Spinal cord (tissue), 10 donors: Measurements from ENCODE around the gene SOCS7. TPM values are rescaled to one million over a fixed set of nuclear protein-coding genes. Genes with fewer than 3 reads are reported as not detected.
"Not testable (repeated sequence)": the region's sequence is repeated elsewhere in the genome, so short reads cannot be mapped to it uniquely, and the experiment has no call there.

Source experiments
- DNase-seq, 6 donors: peaks; one replicate each; pipeline versions ENCODE4 v3.0.0 to v3.0.0-alpha.2; 2013 to 2015; ENCODE audit warnings: low spot score in 6 of 6, low read depth in 4 of 6
- H3K27ac ChIP-seq: one replicate; pipeline ENCODE4 v1.5.1; 2013; ENCODE audit warnings: low read depth, low read length, control low read depth
- H3K27me3 ChIP-seq: one replicate; pipeline ENCODE4 v1.6.1; 2013; ENCODE audit warnings: low read length; ENCODE audit not compliant: control insufficient read depth, insufficient read depth
- H3K36me3 ChIP-seq: one replicate; pipeline ENCODE4 v1.6.1; 2013; ENCODE audit warnings: low read length; ENCODE audit not compliant: control insufficient read depth, insufficient read depth
- H3K4me1 ChIP-seq: one replicate; pipeline ENCODE4 v1.6.1; 2013; ENCODE audit warnings: low read length; ENCODE audit not compliant: control insufficient read depth, insufficient read depth
- H3K4me3 ChIP-seq: one replicate; pipeline ENCODE4 v1.5.1; 2013; ENCODE audit warnings: low read depth, low read length, control low read depth
- H3K9me3 ChIP-seq: one replicate; pipeline ENCODE4 v1.6.1; 2013; ENCODE audit warnings: low read length; ENCODE audit not compliant: control insufficient read depth, insufficient read depth
- WGBS: methylation state at CpG from one replicate; pipeline ENCODE4 v1.1.5; 2013; ENCODE audit warnings: missing lambda C conversion rate; ENCODE audit not compliant: insufficient coverage; 5-methylcytosine and 5-hydroxymethylcytosine counted together
- polyA plus RNA-seq, 2 donors: library from polyadenylated mRNA; unstranded; fragments of 120-200 nt; gene quantifications; one replicate each; pipeline ENCODE4 v1.2.1, GENCODE V29; 2013; ENCODE audit not compliant: insufficient read length in 2 of 2
- total RNA-seq, 2 donors: library from RNA; depleted of rRNA in 1 of 2; stranded (reverse); fragments of 120-200 nt in 1 of 2; fragments of >200 nt in 1 of 2; gene quantifications; one replicate each; pipeline versions ENCODE4 v1.2.3 to v1.2.4, GENCODE V29; 2013 to 2014
- donor health status: healthy.

SOCS7 gene
- total and polyA plus RNA-seq, 4 donors, result 22.2 to 33.4 (median 28.7) TPM

DNA sequence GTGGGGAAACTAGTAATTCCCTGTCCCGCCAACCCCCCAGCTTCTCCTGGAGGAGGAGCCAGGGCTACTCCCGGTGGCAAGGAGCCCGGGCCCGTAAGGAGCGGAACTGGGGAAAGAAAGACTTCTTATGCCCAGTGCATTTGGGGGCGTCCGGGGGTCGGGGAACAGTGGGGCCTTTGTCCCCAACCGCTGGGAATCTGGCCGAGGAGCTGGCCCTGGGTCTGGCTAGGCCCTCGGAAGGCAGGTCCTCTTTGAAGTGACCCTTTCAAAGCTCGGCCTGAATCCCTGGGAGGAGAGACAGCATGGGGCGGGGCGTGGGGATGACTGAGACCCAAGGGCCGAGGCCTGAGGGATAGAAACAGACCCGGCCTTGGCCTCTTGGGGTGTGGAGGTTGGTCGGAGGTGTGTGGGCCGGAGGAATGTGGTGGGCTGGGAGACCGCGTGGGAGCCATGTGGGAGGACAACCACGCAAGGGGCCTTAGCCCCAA is 82.6 kb downstream of the SOCS7 start:
- H3K36me3 ChIP-seq, result peaks cover 36% of the 10 kb centered on the region
- peaks cover 76% of the 10 kb centered on the region for H3K4me1 ChIP-seq
- no peaks in the 10 kb centered on the region for H3K27me3 ChIP-seq
- 40% methylated on average over 20 of the region's 21 CpGs for WGBS
- no peaks in the 10 kb centered on the region for H3K9me3 ChIP-seq
- peak overlapping the region; percentile 72 for H3K27ac ChIP-seq
- DNase-seq, result peak in 2 of 6 donors; percentile 61 to 81
- H3K4me3 ChIP-seq, result no peak overlapping the region

DNA sequence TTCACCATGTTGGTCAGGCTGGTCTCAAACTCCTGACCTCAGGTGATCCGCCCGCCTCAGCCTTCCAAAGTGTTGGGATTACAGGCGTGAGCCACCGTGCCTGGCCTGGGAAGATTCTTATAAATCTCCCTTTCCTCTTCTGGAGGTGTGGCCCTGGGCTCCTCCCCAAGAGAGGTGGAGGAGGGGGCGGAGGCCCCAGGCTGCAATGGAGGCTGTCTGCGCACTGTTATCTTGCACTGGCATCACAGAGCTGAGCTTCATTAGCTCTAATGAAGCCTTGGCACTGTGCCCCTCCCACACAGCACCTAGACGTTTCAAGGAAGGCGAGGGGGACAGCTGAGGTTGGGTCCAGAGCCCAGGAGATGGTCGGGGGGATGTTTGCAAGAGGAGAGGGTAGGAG is 84.2 kb downstream of the SOCS7 start:
- DNase-seq, result no peak
- Histone ChIP-seq H3K27me3 (no peaks in the 10 kb centered on the region), H3K27ac (no peak overlapping the region), H3K9me3 (no peaks in the 10 kb centered on the region), H3K4me3 (no peak overlapping the region), H3K4me1 (peaks cover 71% of the 10 kb centered on the region), H3K36me3 (peaks cover 40% of the 10 kb centered on the region)
- WGBS, result 87% methylated on average over 3 of the region's 9 CpGs

DNA sequence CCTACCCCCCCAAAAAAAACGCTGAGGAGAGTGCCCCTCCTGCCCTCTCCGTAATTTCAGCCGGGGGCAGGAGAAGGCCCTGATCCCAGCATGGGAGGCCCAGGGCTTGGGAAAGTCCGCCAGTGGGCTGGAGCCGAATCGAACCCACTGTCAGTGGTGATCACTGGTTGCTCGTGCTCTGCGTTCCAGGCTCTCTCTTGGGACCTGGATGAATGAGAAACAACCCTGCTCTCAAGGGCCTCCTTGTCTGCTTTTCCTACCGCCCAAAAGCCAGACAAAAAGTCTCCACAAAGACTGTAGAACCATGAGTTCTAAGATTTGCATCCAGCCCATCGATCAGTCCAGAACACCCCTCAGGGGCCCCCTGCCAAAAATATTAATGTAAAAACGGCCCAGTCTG is 84.7 kb downstream of the SOCS7 start:
- Histone ChIP-seq H3K27me3 (no peaks in the 10 kb centered on the region), H3K27ac (peak overlapping the region; percentile 52), H3K9me3 (no peaks in the 10 kb centered on the region), H3K4me1 (peaks cover 72% of the 10 kb centered on the region), H3K36me3 (peaks cover 45% of the 10 kb centered on the region), H3K4me3 (no peak overlapping the region)
- DNase-seq, result no peak
- 45% methylated on average over 9 of the region's 11 CpGs for WGBS

DNA sequence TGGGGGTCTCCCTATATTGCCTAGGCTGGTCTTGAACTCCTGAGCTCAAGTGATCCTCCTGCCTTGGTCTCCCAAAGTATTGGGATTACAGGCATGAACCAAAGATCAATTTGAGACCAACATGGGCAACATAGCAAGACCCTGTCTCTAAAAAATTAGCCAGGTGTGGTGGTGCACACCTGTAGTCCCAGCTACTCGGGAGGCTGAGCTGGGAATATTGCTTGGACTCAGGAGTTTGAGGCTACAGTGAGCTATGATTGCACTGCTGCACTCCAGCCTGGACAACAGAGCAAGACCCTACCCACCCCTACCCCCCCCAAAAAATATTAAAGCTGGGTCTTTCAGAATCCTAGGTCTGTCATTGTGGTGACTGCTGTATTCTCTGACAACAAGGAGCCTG is 85.7 kb downstream of the SOCS7 start:
- H3K4me1 ChIP-seq, result peaks cover 70% of the 10 kb centered on the region
- not testable (repeated sequence) for H3K27ac ChIP-seq, H3K4me3 ChIP-seq, H3K9me3 ChIP-seq, DNase-seq, H3K27me3 ChIP-seq
- peaks cover 41% of the 10 kb centered on the region for H3K36me3 ChIP-seq
- no CpG with 5 or more reads among the region's 1 CpG for WGBS

DNA sequence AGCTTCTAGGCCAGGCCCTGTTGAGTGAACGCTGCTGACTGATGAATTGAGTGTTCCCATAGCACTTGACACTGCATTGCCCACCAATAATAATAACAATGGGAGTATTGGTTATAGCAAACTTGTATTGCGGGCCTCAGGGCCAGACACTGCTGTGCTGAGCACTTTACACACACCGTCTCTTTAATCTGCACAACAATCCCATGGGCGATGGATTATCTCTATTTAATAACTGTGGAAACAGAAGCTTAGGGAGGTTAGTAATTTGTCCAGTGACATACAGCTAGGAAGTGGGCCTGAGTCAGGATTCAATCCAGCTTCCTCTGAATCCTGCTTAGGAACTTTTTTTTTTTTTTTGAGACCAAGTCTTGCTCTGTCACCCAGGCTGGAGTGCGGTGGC is 87.8 kb downstream of the SOCS7 start:
- no peaks in the 10 kb centered on the region for H3K27me3 ChIP-seq
- WGBS, result no CpG with 5 or more reads among the region's 5 CpGs
- no peak overlapping the region for H3K4me3 ChIP-seq
- peaks cover 40% of the 10 kb centered on the region for H3K36me3 ChIP-seq
- DNase-seq, result no peak
- peaks cover 69% of the 10 kb centered on the region for H3K4me1 ChIP-seq
- no peaks in the 10 kb centered on the region for H3K9me3 ChIP-seq
- H3K27ac ChIP-seq, result no peak overlapping the region

DNA sequence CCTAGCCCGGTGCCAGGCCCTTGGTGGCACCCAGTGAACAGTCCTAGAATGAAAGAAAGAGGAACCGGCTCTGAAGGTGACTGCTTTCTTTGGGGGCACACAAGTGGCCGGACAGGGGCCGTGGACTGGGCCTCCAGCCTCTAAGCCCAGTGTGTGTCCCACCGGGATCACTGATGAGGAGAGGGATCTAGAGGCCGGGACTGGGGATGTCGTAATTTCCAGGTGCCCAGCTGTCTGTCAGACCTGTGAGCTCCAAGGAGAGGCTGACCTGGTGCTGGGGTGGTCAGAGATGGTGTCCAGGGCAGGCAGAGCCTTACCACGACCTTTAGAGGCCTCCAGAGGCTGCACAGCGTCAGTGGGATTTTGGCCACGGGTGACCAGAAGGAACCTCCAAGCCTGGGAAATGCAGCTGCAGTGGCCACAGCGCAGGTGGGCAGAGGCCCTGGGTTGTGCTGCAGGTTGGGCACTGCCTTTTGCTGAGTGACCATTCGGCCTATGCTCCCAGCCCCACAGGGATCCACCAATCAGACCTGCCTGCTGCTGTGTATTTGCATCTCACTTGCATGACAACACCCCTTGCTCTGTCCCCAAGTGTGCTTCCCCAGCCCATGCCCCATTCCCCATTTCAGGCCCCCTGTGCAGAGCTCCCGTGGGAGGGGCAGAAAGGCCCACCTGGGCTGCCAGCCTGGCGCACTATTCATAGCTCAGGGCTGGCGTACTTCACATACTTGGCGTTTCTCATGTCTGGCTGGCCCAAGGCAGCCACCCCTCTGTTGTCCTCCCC is 89.2 kb downstream of the SOCS7 start:
- Histone ChIP-seq H3K4me3 (no peak overlapping the region), H3K27me3 (no peaks in the 10 kb centered on the region), H3K4me1 (peaks cover 58% of the 10 kb centered on the region), H3K9me3 (no peaks in the 10 kb centered on the region), H3K27ac (peak overlapping the region; percentile 1), H3K36me3 (peaks cover 35% of the 10 kb centered on the region)
- no peak for DNase-seq
- WGBS, result 61% methylated on average over 16 of the region's 16 CpGs

DNA sequence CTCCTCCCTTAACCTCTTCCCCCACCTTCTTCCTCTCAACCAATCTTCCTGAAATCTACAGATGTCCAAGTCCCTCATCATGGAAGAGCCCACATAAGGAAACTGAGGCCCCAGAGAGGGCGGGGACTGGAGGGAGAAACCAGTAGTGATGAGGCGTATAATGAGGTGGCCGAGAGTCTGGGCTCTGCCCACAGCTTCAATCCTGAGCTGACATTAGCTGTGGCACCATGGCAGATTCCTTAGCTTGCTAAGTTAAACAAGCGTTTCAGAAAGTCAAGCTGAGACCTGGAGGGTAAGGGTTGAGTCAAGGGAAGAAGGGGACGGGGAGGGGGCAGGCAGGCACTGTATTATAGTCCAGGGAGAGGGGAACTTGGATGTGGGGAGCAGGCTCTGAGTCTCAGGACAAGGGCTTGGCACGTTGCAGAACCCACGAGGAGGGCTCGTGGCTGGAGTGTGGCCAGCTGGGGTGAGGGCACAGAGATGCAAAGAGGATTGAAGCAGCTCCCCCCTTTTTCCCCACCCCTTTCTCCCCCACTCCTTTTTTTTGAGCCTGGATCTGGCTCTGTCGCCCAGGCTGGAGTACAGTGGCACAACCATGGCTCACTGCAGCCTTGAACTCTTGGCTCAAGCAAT is 89.9 kb downstream of the SOCS7 start:
- DNase-seq, result no peak
- Histone ChIP-seq H3K27me3 (no peaks in the 10 kb centered on the region), H3K27ac (peak overlapping the region; percentile 1), H3K9me3 (no peaks in the 10 kb centered on the region), H3K4me3 (no peak overlapping the region), H3K36me3 (peaks cover 33% of the 10 kb centered on the region), H3K4me1 (peaks cover 50% of the 10 kb centered on the region)
- WGBS, result 61% methylated on average over 6 of the region's 9 CpGs

DNA sequence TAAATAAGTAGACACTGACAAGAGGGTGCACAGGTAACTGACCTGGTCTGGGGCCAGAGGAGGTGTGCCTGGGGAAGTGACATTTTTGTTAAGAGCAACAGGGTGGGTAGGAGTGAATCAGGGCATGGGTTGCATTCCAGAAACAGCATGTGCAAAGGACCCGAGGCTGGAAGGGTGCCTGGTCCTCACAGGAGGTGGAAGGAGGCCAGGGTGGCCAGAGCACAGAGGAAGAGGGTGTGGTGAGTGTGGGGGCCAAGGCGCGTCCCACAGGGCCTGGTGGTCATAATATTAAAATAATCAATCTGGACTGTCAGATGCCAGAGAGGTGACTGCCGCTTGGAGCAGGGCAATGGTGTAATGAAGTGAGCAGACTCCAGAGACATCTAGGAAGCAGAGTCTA is 90.9 kb downstream of the SOCS7 start:
- Histone ChIP-seq H3K36me3 (peaks cover 28% of the 10 kb centered on the region), H3K27ac (no peak overlapping the region), H3K27me3 (no peaks in the 10 kb centered on the region), H3K4me3 (no peak overlapping the region), H3K4me1 (peaks cover 53% of the 10 kb centered on the region), H3K9me3 (no peaks in the 10 kb centered on the region)
- DNase-seq, result no peak
- 69% methylated on average over 4 of the region's 4 CpGs for WGBS

DNA sequence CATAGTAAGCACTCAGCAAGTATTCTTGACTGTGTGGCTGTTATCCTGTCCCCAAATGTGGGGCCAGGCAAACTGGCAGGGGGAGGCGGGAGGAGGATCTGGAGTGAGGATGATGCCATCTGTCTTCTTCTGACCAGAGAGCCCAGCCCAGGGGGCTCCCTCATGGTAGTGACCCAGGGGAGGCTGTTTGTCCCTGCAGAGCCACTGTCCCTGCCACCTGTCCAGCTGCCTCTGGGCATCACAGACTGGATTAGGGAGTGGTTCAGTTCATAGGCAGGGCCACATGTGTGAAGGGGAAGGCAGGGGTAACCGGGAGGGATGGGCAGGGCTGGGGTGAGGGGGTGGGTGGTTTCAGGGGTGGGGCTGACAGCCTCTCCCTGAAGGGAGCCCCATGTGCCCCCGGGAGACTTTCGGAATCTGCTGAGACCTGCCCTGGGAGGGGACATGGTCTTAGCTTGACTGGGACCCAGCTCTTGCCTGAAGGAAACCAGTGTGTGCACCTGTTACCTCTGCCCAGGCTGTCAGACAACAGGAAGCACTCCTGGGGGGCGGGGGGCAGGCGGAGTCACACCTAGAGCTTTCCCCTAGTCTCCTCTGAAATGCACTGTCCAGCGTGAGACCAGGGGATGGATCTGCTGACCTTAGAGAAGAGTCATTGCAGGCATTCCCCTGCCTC is 91.8 kb downstream of the SOCS7 start:
- Histone ChIP-seq H3K27ac (no peak overlapping the region), H3K4me1 (peaks cover 60% of the 10 kb centered on the region), H3K4me3 (no peak overlapping the region), H3K9me3 (no peaks in the 10 kb centered on the region), H3K27me3 (no peaks in the 10 kb centered on the region), H3K36me3 (peaks cover 22% of the 10 kb centered on the region)
- WGBS, result 45% methylated on average over 5 of the region's 7 CpGs
- DNase-seq, result no peak
